HEK293 (cell line): ENCODE measurements around the gene UVSSA.
A peak's percentile ranks its signal among the peaks of the same experiment; 100 is the strongest.

Source experiments
- CTCF ChIA-PET: fragments of 350-600 bp; formaldehyde crosslinking; extraction: SDS; loops from one replicate; lab custom pipeline; 2021; ENCODE audit warnings: antibody characterized with exemption; lab: Yijun Ruan, JAX
- POLR2A ChIA-PET: fragments of 300-600 bp; formaldehyde crosslinking; extraction: SDS; loops from one replicate; lab custom pipeline; 2020; ENCODE audit warnings: antibody characterized with exemption, inconsistent platforms; lab: Yijun Ruan, JAX
- H3K27ac ChIP-seq: fragments of 200-500 bp; sonication (Bioruptor generic); 2 replicates; pipeline ENCODE4 v1.5.1; 2014; ENCODE audit warnings: low read depth, low read length, control low read depth, inconsistent platforms; ENCODE audit errors: extremely low read depth
- H3K36me3 ChIP-seq, 2 experiments: fragments of 200-500 bp in 1 of 2; sonication (Bioruptor generic) in 1 of 2; 1 replicate in 1 of 2; 2 replicates in 1 of 2; pipeline ENCODE4 v1.5.1; 2014 to 2017; ENCODE audit warnings: inconsistent platforms in 2 of 2, low read length in 2 of 2; ENCODE audit not compliant: control insufficient read depth in 2 of 2, insufficient read depth in 1 of 2
- H3K4me1 ChIP-seq: fragments of 200-500 bp; sonication (Bioruptor generic); 2 replicates; pipeline ENCODE4 v1.5.1; 2014; ENCODE audit warnings: mild to moderate bottlenecking, low read length, inconsistent platforms; ENCODE audit not compliant: control insufficient read depth, insufficient read depth
- H3K4me3 ChIP-seq: 2 replicates; pipeline ENCODE4 v1.5.1; 2011; ENCODE audit warnings: low read depth, mild to moderate bottlenecking, control low read depth, low read length, moderate library complexity
- H3K9me3 ChIP-seq: fragments of 200-500 bp; sonication (Bioruptor generic); 2 replicates; pipeline ENCODE4 v1.5.1; 2014; ENCODE audit warnings: low read depth, low read length, inconsistent platforms; ENCODE audit not compliant: control insufficient read depth, insufficient read depth
- GLI2 ChIP-seq: fragments of 450-650 bp; formaldehyde crosslinking; IDR thresholded peaks from 2 replicates; pipeline ENCODE4; 2017; ENCODE audit warnings: missing biosample characterization, missing genetic modification characterization, low read depth, borderline replicate concordance
- HOXA7 ChIP-seq: sonication (generic); formaldehyde crosslinking; IDR thresholded peaks from 2 replicates; pipeline ENCODE4 v1.8.1; 2022; ENCODE audit warnings: missing genetic modification reagents, borderline replicate concordance
- MYNN ChIP-seq: fragments of 450-650 bp; formaldehyde crosslinking; IDR thresholded peaks from 2 replicates; pipeline ENCODE4 v1.5.1; 2016; ENCODE audit warnings: missing biosample characterization, missing genetic modification characterization, borderline replicate concordance
- PRDM10 ChIP-seq: fragments of 450-650 bp; formaldehyde crosslinking; IDR thresholded peaks from 2 replicates; pipeline ENCODE4 v1.5.1; 2016; ENCODE audit warnings: missing biosample characterization, missing genetic modification characterization
- PRDM4 ChIP-seq: fragments of 450-650 bp; formaldehyde crosslinking; IDR thresholded peaks from 2 replicates; pipeline ENCODE4 v1.5.1; 2017; ENCODE audit warnings: missing biosample characterization, missing genetic modification characterization
- YY1 ChIP-seq: fragments of 450-650 bp; formaldehyde crosslinking; IDR thresholded peaks from 2 replicates; pipeline ENCODE4 v1.5.1; 2018; ENCODE audit warnings: missing biosample characterization, missing genetic modification characterization
- ZBTB17 ChIP-seq: fragments of 450-650 bp; formaldehyde crosslinking; IDR thresholded peaks from 2 replicates; pipeline ENCODE4 v1.5.1; 2016; ENCODE audit warnings: missing biosample characterization, missing genetic modification characterization
- ZBTB48 ChIP-seq: fragments of 450-650 bp; formaldehyde crosslinking; IDR thresholded peaks from 2 replicates; pipeline ENCODE4 v1.5.1; 2016; ENCODE audit warnings: missing biosample characterization, missing genetic modification characterization
- ZBTB49 ChIP-seq: fragments of 450-650 bp; formaldehyde crosslinking; IDR thresholded peaks from 2 replicates; pipeline ENCODE4 v1.5.1; 2016; ENCODE audit warnings: missing biosample characterization, missing genetic modification characterization, low read depth
- ZBTB7A ChIP-seq: fragments of 450-650 bp; formaldehyde crosslinking; IDR thresholded peaks from 2 replicates; pipeline ENCODE4 v1.5.1; 2016; ENCODE audit warnings: low read depth, missing biosample characterization, missing genetic modification characterization
- ZNF10 ChIP-seq: fragments of 450-650 bp; formaldehyde crosslinking; IDR thresholded peaks from 2 replicates; pipeline ENCODE4 v1.5.1; 2017; ENCODE audit warnings: missing biosample characterization, missing genetic modification characterization
- ZNF133 ChIP-seq: fragments of 450-650 bp; formaldehyde crosslinking; IDR thresholded peaks from 2 replicates; pipeline ENCODE4 v1.5.1; 2016; ENCODE audit warnings: missing biosample characterization, missing genetic modification characterization
- ZNF155 ChIP-seq: fragments of 450-650 bp; formaldehyde crosslinking; IDR thresholded peaks from 2 replicates; pipeline ENCODE4 v1.5.1; 2016; ENCODE audit warnings: missing biosample characterization, missing genetic modification characterization
- ZNF366 ChIP-seq: fragments of 450-650 bp; formaldehyde crosslinking; conservative IDR thresholded peaks from 2 replicates; pipeline ENCODE4 v1.5.1; 2016; ENCODE audit warnings: missing biosample characterization, missing genetic modification characterization
- ZNF433 ChIP-seq: fragments of 450-650 bp; formaldehyde crosslinking; IDR thresholded peaks from 2 replicates; pipeline ENCODE4 v1.5.1; 2016; ENCODE audit warnings: missing biosample characterization, missing genetic modification characterization, low read depth
- ZNF510 ChIP-seq: fragments of 450-650 bp; formaldehyde crosslinking; IDR thresholded peaks from 2 replicates; pipeline ENCODE4 v1.5.1; 2018; ENCODE audit warnings: mild to moderate bottlenecking, missing genetic modification characterization, missing biosample characterization; ENCODE audit not compliant: insufficient replicate concordance
- ZNF521 ChIP-seq: fragments of 450-650 bp; formaldehyde crosslinking; IDR thresholded peaks from 2 replicates; pipeline ENCODE4 v1.5.1; 2017; ENCODE audit warnings: missing biosample characterization, mild to moderate bottlenecking, missing genetic modification characterization
- ZNF529 ChIP-seq: fragments of 450-650 bp; formaldehyde crosslinking; IDR thresholded peaks from 2 replicates; pipeline ENCODE4 v1.5.1; 2017; ENCODE audit warnings: missing genetic modification characterization, missing biosample characterization; ENCODE audit not compliant: insufficient replicate concordance
- ZNF548 ChIP-seq: fragments of 450-650 bp; formaldehyde crosslinking; IDR thresholded peaks from 2 replicates; pipeline ENCODE4 v1.5.1; 2016; ENCODE audit warnings: missing biosample characterization, missing genetic modification characterization
- ZNF580 ChIP-seq: fragments of 450-650 bp; formaldehyde crosslinking; IDR thresholded peaks from 2 replicates; pipeline ENCODE4 v1.5.1; 2016; ENCODE audit warnings: missing biosample characterization, missing genetic modification characterization
- ZNF670 ChIP-seq: fragments of 450-650 bp; formaldehyde crosslinking; IDR thresholded peaks from 2 replicates; pipeline ENCODE4 v1.5.1; 2016; ENCODE audit warnings: missing biosample characterization, missing genetic modification characterization, low read depth

Gene UVSSA

GRCh38 chr4:1407657-1408333 is 60.8 kb downstream of the UVSSA start:
- POLR2A ChIA-PET, result no interaction called here
- CTCF ChIA-PET, result no interaction called here

GRCh38 chr4:1408418-1408817 is 61.4 kb downstream of the UVSSA start:
- ChIA-PET POLR2A (no interaction called here), CTCF (no interaction called here)
- TF ChIP-seq ZNF133 (tag by site-specific recombination), result 0 out of 2 replicates have a peak, but pooled peaks have one; percentile 40
- TF ChIP-seq PRDM10 (tag by site-specific recombination), result no peak
- Histone ChIP-seq H3K36me3 (no peaks in the 10 kb centered on the region), H3K27ac (no peak overlapping the region), H3K9me3 (no peaks in the 10 kb centered on the region), H3K4me1 (no peaks in the 10 kb centered on the region), H3K4me3 (no peak overlapping the region)

More at GRCh38 chr4:1407657-1408333, 60.8 kb downstream of the UVSSA start:
- H3K27ac ChIP-seq, result no peak overlapping the region
- TF ChIP-seq ZBTB48 (tag by site-specific recombination), result no peak
- TF ChIP-seq ZNF510 (tag by site-specific recombination), result no peak
- no peak for TF ChIP-seq ZNF548 (tag by site-specific recombination)
- no peak for TF ChIP-seq ZNF10 (tag by site-specific recombination)
- no peak for TF ChIP-seq HOXA7 (CRISPR knock-in tag)
- no peak for TF ChIP-seq ZNF580 (tag by site-specific recombination)
- TF ChIP-seq ZBTB7A (tag by site-specific recombination), result no peak
- TF ChIP-seq ZNF155 (tag by site-specific recombination), result no peak
- TF ChIP-seq ZNF529 (tag by site-specific recombination), result no peak
- no peak for TF ChIP-seq ZNF521 (tag by site-specific recombination)
- no peak for TF ChIP-seq GLI2 (tag by site-specific recombination)
- no peak for TF ChIP-seq ZNF366 (tag by site-specific recombination)
- no peak for TF ChIP-seq MYNN (tag by site-specific recombination)
- TF ChIP-seq YY1 (tag by site-specific recombination), result no peak
- TF ChIP-seq ZNF670 (tag by site-specific recombination), result no peak
- no peak for TF ChIP-seq PRDM4 (tag by site-specific recombination)
- TF ChIP-seq ZBTB49 (tag by site-specific recombination), result no peak
- no peak for TF ChIP-seq ZBTB17 (tag by site-specific recombination)
- no peak for TF ChIP-seq ZNF433 (tag by site-specific recombination)
- no peaks in the 10 kb centered on the region for H3K9me3 ChIP-seq
- no peaks in the 10 kb centered on the region for H3K4me1 ChIP-seq
- no peak overlapping the region for H3K4me3 ChIP-seq
- no peaks in the 10 kb centered on the region for H3K36me3 ChIP-seq
